Suprapubic skin (tissue), 4 donors: ENCODE results near the gene DPM1.

Experiments
- POLR2A ChIP-seq, 2 donors: fragments of 450-650 bp; IDR thresholded peaks; one replicate each; pipeline ENCODE4 v1.6.1; 2017; ENCODE audit warnings: antibody characterized with exemption in 2 of 2, mild to moderate bottlenecking in 2 of 2, moderate library complexity in 2 of 2
- POLR2AphosphoS5 ChIP-seq, 3 donors: sonication (generic); formaldehyde crosslinking; IDR thresholded peaks; one replicate each; pipeline ENCODE4 v1.6.1; 2017; ENCODE audit warnings: antibody characterized with exemption in 3 of 3
- TF ChIP-seq, protein P1 (sequence below), 2 donors: fragments of 200-600 bp in 1 of 2; fragments of 450-650 bp in 1 of 2; sonication (generic) in 1 of 2; IDR thresholded peaks; one replicate each; pipeline ENCODE4 v1.5.1; 2016 to 2019; ENCODE audit warnings: antibody characterized with exemption in 2 of 2, mild to moderate bottlenecking in 1 of 2, moderate library complexity in 1 of 2

GRCh38 chr20:50948132-50948785 lies 10.1 kb downstream of the DPM1 start:
- TF ChIP-seq, protein P1, sequence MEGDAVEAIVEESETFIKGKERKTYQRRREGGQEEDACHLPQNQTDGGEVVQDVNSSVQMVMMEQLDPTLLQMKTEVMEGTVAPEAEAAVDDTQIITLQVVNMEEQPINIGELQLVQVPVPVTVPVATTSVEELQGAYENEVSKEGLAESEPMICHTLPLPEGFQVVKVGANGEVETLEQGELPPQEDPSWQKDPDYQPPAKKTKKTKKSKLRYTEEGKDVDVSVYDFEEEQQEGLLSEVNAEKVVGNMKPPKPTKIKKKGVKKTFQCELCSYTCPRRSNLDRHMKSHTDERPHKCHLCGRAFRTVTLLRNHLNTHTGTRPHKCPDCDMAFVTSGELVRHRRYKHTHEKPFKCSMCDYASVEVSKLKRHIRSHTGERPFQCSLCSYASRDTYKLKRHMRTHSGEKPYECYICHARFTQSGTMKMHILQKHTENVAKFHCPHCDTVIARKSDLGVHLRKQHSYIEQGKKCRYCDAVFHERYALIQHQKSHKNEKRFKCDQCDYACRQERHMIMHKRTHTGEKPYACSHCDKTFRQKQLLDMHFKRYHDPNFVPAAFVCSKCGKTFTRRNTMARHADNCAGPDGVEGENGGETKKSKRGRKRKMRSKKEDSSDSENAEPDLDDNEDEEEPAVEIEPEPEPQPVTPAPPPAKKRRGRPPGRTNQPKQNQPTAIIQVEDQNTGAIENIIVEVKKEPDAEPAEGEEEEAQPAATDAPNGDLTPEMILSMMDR (IDR thresholded peaks at IDR 0.05), result no peak
- TF ChIP-seq POLR2A (IDR thresholded peaks at IDR 0.05), result no peak
- no peak for TF ChIP-seq POLR2AphosphoS5 (IDR thresholded peaks at IDR 0.05)
